Measurements from ENCODE around the gene TSPAN18. TPM values are rescaled to one million over a fixed set of nuclear protein-coding genes. Genes with fewer than 3 reads are reported as not detected.
A peak's percentile ranks its signal among the peaks of the same experiment; 100 is the strongest.

Gene TSPAN18
- total RNA-seq, 4 donors from 2014 or later: 0.95 to 4.5 (median 2.3) TPM

GRCh38 chr11:44753961-44754645 lies 27.3 kb downstream of the TSPAN18 start:
- intact Hi-C loops (cut with DNase I; ENCODE audit: low total_unique reads): no loop called here
- H3K4me3 ChIP-seq (ENCODE audit: low read depth, poor library complexity, severe bottlenecking): no peak overlapping the region
- DNase-seq (ENCODE audit: low spot score in 2 of 2): peak; percentile 44 to 60
- TF ChIP-seq POLR2A (IDR thresholded peaks at IDR 0.05) (no peak), CTCF (IDR thresholded peaks at IDR 0.05) (no peak)
- 54 to 60% methylated on average over 8 of the region's 8 CpGs for WGBS, 2 donors

- whole genome bisulfite sequencing, 2 donors: 57 to 64% methylated on average over 8 to 9 of the region's 9 CpGs
- peak in 1 of 2 donors; percentile 73 for DNase-seq (ENCODE audit: low spot score in 2 of 2)
- no peak overlapping the region for H3K4me3 ChIP-seq (ENCODE audit: low read depth, poor library complexity, severe bottlenecking)
- intact Hi-C loops (cut with DNase I; ENCODE audit: low total_unique reads): no loop called here
- TF ChIP-seq POLR2A (IDR thresholded peaks at IDR 0.05) (no peak), CTCF (IDR thresholded peaks at IDR 0.05) (no peak)
Measured at GRCh38 chr11:44754876-44755555, 28.3 kb downstream of the TSPAN18 start.

GRCh38 chr11:44755556-44756523 lies 29.1 kb downstream of the TSPAN18 start:
- DNase-seq (ENCODE audit: low spot score in 2 of 2): peak in 1 of 2 donors; percentile 82
- TF ChIP-seq CTCF (IDR thresholded peaks at IDR 0.05) (no peak), POLR2A (IDR thresholded peaks at IDR 0.05) (no peak)
- WGBS, 2 donors: 37 to 40% methylated on average over 7 of the region's 7 CpGs

DNA sequence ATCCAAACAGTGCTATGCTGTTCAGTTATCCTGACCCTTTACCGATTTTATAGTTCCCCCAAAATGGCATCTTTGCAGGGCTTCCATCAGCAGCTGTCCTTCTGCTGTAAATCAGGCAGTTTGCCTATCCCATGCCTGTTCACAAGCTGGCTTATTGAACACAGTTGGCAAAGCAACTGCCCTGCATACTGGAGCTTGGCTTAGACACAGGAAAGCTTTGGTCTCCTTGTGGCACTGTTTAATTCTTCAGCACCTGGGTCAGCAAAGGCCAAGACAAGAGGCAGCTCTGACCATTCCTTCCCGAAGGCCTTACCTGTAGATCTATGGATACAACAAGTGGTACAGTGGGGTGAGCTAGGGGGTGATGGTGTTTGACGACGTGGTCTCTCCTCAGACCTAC lies 32.2 kb downstream of the TSPAN18 start:
- DNase-seq (ENCODE audit: low spot score in 2 of 2): peak in 1 of 2 donors; percentile 37
- intact Hi-C loops (cut with DNase I; ENCODE audit: low total_unique reads): no loop called here
- H3K4me3 ChIP-seq (ENCODE audit: low read depth, poor library complexity, severe bottlenecking): no peak overlapping the region
- 85 to 94% methylated on average over 4 of the region's 4 CpGs for WGBS, 2 donors
- no peak for TF ChIP-seq CTCF (IDR thresholded peaks at IDR 0.05)
- no peak for TF ChIP-seq POLR2A (IDR thresholded peaks at IDR 0.05)

More at GRCh38 chr11:44755556-44756523, 29.1 kb downstream of the TSPAN18 start:
- H3K4me3 ChIP-seq (ENCODE audit: low read depth, poor library complexity, severe bottlenecking): no peak overlapping the region
- intact Hi-C loops (cut with DNase I; ENCODE audit: low total_unique reads): no loop called here

DNA sequence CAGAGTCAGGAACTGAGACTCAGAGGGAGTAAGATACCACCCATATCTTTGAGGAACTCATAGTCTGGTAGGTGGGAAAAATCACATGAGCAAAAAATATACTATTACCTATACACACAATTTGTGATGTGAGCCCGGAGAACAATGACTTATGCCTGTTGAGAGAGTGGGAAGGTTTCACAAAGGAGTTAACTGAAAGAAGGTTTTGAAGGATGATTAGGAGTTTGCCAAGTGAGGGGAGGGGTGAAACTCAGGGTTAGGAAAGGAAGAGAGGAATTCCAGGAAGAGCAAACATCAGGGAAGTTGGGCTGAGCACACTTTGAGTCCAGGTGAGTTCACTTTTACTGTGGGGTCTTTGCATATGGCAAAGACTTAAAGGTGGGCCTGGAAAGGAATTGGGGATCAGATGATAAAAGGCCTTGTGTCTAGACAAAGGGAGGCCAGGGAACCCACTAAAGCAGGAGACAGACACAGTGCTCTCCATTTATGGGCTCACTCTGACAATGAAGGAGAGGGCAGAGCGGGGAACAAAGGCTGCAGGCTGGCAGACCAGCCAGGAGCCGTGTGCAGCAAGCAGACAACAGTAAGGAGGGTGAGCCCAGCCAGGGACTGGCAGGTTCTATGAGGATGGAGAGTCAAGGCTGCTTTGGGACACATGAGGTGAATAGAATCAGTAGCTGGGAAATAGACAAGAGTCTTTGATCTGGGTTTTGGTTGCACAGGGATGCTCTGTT lies 33.1 kb downstream of the TSPAN18 start:
- 90 to 92% methylated on average over 3 of the region's 3 CpGs for WGBS, 2 donors
- TF ChIP-seq POLR2A (IDR thresholded peaks at IDR 0.05): no peak
- no peak for TF ChIP-seq CTCF (IDR thresholded peaks at IDR 0.05)
- DNase-seq (ENCODE audit: low spot score in 2 of 2): peak in 1 of 2 donors; percentile 56
- intact Hi-C loops (cut with DNase I; ENCODE audit: low total_unique reads): no loop called here
- no peak overlapping the region for H3K4me3 ChIP-seq (ENCODE audit: low read depth, poor library complexity, severe bottlenecking)
